HFF-Myc (cell line): Measurements from ENCODE around the gene ATOSB.
"Not testable (repeated sequence)": the region's sequence is repeated elsewhere in the genome, so short reads cannot be mapped to it uniquely, and the experiment has no call there.

Source experiments
- DNase-seq: peaks from one replicate; pipeline ENCODE4 v3.0.0-alpha.2; 2011; ENCODE audit warnings: low read depth; ENCODE audit errors: extremely low read depth
- H3K4me3 ChIP-seq: replicated peaks from 2 replicates; pipeline ENCODE4 v1.5.1; 2011; ENCODE audit warnings: low read depth, mild to moderate bottlenecking, control low read depth, low read length
- CTCF ChIP-seq: IDR thresholded peaks from 2 replicates; pipeline ENCODE4 v1.5.1; 2012; ENCODE audit warnings: mild to moderate bottlenecking, low read depth, low read length, control low read depth; ENCODE audit errors: missing control alignments

ATOSB gene

GRCh38 chr9:35115680-35116538 lies at the start of gene ATOSB:
ATOSB (minus strand) TSS chr9:35115862; CDS start chr9:35108274, 7,588 bp downstream.
- TF ChIP-seq CTCF = no peak
- DNase-seq = peak; percentile 86
- peak within 1 kb of the TSS; percentile 58 for H3K4me3 ChIP-seq

GRCh38 chr9:35164711-35165110 lies 49.0 kb upstream of the ATOSB start:
- no peak for TF ChIP-seq CTCF
- DNase-seq = no peak
- H3K4me3 ChIP-seq = no peak overlapping the region

- peak overlapping the region; percentile 89 for H3K4me3 ChIP-seq
- no peak for DNase-seq
- TF ChIP-seq CTCF = no peak
Measured at GRCh38 chr9:35163413-35163812, 47.8 kb upstream of the ATOSB start.

- H3K4me3 ChIP-seq = peak overlapping the region; percentile 89
- DNase-seq = no peak
- TF ChIP-seq CTCF = no peak
Measured at GRCh38 chr9:35162605-35163315, 47.1 kb upstream of the ATOSB start.

- peak; percentile 66 for DNase-seq
- H3K4me3 ChIP-seq = peak within 1 kb of the TSS; percentile 89
- TF ChIP-seq CTCF = no peak
Measured at GRCh38 chr9:35161713-35162604, 46.3 kb upstream of the ATOSB start, which contains the start of gene UNC13B. UNC13B (plus strand) TSS chr9:35162009; CDS start chr9:35162284, 275 bp downstream.

- no peak for TF ChIP-seq CTCF
- H3K4me3 ChIP-seq = no peak overlapping the region
- DNase-seq = no peak
Measured at GRCh38 chr9:35158501-35159280, 43.0 kb upstream of the ATOSB start.

- DNase-seq, H3K4me3 ChIP-seq: not testable (repeated sequence)
Measured at GRCh38 chr9:35157836-35158235, 42.2 kb upstream of the ATOSB start.
